Hematopoietic multipotent progenitor cell (in vitro differentiated cells): Measurements from ENCODE around the gene NKD1. TPM values are rescaled to one million over a fixed set of nuclear protein-coding genes. Genes with fewer than 3 reads are reported as not detected.

ENCODE experiments used
- DNase-seq, 3 donors: peaks; one replicate each; pipeline ENCODE4 v3.0.0-alpha.2; 2011 to 2015; ENCODE audit warnings: low read depth in 2 of 3, low spot score in 2 of 3
- total RNA-seq: library from RNA; depleted of rRNA; stranded (reverse); fragments of >200 nt; gene quantifications from one replicate; pipeline ENCODE4 v1.2.3, GENCODE V29; 2012

Gene NKD1
- total RNA-seq, 1 donor = under 0.01 TPM

DNA sequence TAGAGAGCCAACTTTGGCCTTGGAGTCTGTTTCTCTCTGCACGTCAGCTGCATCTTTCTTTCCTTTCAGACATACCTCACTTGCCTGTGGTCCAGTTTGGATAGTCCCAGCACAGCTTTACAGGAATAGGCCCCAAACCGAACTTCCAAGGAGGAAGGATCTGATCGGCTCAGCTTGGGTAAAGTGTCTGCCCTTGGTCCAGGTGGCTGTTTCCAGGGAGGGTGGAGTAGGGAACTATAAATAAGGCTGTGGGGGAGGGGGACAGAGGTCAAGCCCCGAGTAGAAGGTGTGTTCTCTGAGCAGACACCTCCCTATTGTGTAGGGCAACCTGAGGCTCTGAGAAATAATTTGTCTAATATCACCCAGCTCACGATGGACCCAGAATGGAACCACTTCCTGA, 29.2 kb upstream of the NKD1 start:
- no peak for DNase-seq

DNA sequence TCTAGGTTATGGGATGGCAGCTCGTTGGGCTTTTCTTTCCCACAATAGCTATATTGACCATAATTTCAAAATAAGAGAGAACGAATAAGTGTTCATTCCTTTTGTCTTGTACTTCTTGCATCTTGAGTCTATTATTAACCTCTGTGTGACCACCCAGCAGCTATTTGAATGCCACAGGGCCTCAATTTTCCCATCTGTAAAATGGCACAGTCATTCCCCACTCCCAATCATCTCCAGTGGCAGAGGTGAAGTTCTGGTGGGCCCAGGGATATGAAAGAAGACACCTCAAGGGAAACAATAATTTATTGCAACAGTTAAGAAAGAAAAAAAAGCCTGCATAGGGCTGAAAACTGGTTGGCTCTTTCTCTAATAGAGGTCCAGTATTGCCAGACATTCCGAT, 28.6 kb upstream of the NKD1 start:
- DNase-seq = no peak

DNA sequence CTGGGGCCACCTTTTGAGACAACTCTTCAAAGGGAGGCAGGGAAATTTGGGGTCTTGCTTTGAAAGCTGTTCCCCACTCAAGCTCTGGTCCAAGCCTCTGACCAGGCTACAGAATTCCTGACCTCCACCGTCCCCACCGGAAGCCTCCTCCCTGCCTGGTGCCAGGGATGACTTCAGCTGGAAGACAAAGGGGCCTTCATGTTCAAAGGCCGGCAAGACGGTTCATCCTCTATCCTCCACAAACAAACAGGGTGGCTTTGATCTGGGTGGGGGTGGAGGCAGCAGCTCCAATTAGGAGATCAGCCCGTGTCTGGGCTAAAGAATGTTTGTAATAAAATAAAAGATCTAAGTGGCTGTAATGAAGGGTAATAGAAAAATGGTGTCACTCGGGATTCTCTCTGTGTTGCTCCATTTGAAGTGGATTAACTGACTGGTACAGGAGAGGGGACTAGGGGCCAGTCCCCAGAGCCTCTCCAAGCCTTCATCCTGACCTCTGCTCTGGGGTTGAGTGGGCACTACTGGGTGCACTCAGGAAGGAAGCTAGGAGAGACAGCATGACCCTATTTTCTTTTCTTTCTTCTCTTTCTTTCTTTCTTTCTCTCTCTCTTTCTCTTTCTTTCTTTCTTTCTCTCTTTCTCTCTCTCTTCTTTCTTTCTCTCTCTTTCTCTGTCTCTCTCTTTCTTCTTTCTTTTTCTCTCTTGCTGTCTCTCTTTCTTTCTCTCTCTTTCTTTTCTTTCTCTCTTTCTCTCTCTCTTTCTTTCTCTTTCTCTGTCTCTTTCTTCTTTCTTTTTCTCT, 27.5 kb upstream of the NKD1 start:
- no peak for DNase-seq

DNA sequence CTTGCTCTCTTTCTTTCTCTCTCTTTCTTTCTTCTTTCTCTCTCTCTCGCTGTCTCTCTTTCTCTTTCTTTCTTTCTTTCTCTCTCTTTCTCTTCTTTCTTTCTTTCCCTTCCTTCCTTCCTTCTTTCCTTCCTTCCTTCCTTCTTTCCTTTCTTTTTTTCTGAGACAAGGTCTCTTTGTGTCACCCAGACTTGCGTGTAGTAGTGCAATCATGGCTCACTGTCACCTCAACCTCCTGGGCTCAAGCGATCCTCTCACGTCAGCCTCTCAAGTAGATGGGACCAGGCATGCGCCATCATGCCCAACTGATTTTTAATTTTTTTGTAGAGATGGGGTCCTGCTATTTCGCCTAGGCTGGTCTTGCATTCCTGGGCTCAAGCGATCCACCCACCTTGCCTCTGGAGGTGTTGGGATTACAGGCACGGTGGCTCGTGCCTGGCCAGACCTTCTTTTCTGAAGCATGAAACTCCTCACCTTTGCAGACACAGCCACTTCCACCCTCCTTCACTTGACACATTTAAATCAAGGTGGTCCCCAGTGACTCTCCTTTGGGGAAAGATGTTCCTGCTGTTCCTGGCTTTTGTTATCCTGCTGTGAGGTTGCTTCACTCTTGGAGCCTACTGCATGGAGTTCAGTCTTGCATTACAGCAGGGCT, 26.8 kb upstream of the NKD1 start:
- no peak for DNase-seq

DNA sequence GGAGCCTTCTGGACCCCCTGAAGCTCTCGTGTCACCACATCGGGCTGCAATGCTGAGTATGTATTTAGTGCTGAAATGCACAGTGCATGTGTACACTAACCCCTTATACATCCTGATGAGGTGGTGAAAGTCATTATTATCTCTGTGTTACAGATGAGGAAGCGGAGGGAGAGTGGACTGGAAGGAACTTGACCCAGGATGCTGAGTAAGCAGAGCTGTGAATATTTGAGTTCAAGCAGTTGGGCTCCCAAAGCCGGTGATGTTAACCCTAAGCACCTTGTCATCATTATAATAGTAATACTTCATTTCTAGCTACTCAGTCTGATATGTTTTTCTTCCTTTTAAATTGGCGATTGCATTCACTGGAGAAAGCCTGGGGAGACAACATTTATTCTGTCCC, 25.9 kb upstream of the NKD1 start:
- no peak for DNase-seq

DNA sequence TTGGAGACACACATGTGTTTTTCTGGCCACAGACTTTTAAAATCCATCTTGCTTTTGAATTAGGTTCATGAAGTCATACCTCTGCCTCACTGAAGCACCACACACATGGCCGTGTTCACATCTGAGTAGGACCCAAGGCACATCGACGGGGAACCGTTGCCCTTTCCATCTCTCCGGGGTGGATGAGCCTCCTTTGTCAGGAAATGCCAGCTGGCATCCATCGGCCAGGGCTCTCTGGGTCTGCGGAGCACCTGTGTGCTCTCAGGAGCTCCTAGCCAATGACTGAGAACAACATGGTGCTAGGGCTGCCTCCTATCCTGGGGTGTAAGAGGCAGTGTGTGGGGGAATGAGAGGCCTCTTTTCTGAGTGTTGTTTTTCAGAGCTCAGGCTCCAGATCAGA, 24.5 kb upstream of the NKD1 start:
- no peak for DNase-seq

DNA sequence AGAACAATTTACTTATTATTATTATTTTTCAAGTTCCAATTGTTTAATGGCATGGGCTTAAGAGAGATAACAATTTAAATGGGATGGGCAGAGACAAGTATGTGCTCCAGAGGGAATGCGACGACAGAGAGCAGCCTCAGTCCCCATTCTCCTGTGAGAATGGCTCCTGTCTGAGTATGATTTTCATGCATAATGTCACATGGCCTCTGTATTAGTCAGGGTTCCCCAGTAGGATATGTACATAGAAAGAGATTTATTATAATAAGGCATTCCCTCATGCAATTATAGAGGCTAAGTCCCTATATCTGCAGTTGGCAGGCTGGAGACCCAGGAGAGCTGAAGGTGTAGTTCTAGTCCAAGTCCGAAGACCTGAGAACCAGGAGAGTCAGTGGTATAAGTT, 22.9 kb upstream of the NKD1 start:
- no peak for DNase-seq

DNA sequence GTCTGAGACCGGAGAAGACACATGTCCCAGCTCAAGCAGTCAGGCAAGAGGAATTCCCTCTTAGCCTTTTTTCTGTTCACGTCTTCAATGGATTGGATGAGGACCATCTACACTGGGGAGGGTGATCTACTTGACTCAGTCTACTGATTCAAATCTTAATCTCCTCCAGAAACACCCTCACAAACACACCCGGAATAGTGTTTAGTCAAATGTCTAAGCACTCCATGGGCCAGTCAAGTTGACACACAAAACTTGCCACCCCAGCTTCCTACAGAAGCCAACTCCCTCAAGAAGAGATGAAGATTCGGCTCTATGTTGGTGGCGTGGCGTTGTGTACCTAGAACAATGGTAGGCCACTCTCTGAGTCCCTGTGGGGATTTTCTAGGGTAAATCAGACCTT, 22.5 kb upstream of the NKD1 start:
- no peak for DNase-seq

DNA sequence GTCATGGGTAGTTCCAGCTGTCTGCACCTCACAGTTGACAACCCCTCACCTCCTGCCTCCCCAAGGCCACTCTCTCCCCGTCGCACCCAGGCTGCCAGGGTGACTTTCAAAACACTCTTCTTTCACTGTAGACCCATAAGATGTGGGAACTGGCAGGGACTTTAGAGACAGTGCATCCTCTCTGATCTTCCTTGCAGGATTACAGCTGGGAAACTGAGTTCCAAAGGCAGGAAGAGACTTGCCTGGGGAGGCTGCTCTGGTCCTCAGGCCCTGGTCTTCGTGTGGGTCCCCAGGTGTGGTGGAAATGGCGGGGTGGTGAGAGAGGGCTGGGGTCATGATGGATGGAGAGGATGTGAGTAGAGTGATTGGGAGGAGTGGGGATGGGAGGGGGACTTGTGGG, 21.9 kb upstream of the NKD1 start:
- no peak for DNase-seq

DNA sequence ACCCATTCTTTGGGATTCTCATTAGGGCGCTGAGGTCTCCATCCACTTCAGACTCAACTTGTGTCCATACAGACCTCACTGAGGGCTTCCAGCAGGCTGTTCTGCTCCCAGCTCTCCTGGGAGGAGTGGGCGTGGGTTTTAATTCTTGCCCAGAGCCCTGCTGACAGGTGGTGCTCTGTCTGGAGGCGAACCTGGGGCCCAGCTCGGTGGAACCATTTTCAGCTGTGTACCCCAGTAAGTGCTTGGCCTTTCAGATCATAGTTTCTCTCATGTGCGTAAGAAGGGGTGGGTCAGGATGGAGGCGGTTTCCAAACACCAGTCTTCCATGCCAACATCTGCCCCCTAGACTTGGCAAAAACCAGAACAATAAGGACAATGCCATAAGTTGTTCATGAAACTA, 21.4 kb upstream of the NKD1 start:
- DNase-seq = no peak

DNA sequence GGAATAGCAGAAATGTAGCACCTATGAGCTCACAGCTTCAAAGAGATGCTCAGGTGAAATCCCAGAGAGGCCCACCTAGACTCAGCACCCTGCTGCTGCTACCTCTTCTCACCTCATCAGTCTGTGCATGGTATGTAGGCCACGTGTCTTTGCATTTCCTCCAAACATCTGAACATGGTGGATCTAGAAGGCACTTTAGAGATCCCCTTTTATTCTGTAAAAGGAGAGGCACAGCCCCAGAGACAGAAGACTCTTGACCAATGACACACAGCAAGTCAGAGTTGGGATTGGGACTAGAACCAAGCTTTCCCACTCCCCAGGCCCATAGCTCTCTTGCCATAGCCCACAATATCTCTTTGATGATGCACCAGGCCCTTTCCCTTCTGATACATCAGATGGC, 19.4 kb upstream of the NKD1 start:
- DNase-seq = no peak

DNA sequence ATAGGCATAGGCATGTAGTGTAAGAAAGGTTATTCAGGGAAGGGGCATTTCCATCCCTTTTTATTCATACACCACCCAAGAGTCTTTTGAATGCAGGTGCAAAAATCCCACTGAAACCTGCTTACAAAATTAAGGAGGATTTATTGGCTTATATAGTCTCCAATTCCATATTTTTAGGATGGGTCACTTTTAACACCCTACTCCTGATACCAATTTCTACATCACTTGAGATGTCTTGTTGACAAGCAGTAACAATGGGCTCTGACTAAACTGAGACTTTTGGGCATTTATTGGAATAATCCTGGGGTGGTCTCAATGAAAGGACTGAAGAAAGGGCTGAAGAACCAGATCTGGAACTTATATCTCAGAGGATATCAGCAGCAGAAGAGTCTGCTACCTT, 18.9 kb upstream of the NKD1 start:
- no peak for DNase-seq

DNA sequence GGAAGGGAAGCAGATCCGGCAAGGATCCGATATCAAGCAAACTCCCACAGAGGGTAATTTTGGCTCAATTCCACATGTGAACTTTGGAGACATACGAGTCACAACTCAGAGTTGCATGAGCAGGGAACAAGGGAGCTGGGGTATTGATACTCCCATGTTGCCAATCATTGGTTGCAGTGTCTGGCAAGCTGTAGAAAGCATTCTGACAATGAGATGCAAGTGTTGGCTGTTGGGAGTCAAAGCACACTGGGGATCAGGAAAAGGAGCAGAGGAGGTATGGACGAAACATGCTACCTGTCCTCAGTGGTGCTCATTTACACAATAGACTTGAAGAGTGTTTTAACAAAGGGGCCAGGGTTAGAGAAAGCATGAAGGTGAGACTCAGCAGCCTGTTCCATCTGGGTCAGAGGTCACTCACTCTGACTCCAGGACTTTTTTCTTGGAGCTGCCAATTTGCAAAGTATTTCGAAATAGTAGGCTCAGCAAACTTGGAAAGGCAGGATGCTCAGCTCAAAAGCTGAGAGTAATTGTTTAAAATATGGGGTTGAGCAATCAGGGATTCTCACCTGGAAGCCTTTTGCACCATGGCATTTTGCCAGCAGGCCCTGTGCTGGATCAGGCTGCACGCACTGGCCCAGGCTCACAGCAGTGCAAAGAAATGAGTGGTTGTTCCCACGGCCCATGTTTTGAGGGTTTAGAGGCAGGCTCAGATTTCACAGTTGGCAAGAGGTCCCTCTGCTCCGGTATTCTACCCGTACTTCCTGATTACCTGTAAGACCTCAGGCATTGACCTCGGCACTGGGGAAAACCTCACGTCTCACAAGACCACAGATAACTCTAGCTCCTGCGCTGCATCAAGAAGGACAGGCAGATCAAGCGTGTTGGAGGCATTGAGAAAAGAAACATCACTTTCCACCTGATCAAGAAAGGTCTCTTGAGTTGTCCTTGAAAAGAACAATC, 17.6 kb upstream of the NKD1 start:
- no peak for DNase-seq

DNA sequence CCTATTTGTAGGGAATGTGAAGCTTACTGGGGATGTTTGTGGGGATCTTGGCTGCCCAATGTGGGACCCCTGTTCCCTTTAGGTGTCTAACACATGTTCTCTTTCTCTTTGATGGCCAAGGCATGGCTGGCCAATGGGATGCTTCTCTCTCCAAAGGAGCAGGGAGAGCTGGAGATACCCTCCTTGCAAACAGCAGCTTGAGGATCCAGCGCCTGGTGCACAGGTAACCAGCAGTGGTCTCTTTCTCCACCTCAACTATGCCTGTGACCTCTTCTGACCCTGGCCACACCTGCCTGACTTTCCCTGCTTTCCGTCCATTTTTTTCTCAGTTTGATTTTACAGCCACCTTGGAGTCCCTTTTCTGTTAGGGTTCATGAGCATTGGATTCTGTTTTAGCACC, 16.8 kb upstream of the NKD1 start:
- no peak for DNase-seq

DNA sequence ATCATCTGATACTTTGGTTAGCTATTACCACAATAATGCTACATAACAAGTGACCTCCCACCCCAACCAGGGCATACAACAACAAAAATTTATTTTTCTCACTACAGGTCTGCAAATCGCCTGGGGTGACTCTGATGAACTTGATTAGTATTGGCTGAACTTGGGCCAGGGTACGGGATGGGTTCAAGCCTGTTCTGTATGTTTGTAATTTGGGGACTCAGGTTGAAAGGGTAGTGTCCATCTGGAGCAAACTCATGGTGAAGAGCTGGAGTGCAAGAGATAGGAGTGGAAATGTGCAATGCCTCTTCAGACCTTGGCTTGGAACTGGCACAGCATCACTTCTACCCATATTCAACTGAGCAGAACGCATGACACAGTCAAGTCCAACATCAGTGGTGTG, 16.3 kb upstream of the NKD1 start:
- no peak for DNase-seq

DNA sequence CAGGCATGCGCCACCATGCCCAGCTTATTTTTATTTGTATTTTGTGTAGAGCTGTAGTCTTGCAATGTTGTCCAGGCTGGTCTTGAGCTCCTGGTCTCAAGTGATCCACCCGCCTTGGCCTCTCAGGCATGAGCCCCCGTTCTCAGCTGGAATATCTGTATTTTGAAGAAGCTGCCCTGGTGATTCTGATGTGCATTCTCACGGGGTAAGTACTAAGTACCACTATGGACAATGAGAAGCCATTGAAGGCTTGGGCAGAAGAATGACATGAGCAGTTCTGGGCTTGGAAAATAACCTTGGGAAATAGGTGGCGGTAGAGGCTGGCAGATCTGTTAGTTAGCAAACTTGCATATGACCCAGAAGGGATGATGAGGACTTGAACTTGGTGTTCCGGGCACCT, 15.6 kb upstream of the NKD1 start:
- no peak for DNase-seq

DNA sequence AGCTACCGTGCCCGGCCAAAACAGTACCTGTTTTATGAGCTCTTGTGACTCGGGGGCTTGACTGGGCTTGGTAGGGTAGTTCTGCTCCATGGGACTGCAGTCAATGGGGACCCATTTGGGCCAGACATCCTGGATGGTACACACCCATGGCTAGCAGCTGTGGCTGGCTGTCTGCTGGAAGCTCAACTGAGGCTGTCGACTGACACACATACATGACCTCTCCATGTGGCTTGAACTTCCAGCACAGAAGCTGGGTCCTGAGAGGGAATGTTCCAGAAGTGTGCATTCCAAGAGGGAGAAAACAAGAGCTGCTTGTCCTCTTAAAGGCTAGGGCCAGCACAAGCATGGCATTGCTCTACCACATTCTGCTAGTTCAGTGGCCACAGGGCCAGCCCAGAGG, 14.9 kb upstream of the NKD1 start:
- DNase-seq = no peak

DNA sequence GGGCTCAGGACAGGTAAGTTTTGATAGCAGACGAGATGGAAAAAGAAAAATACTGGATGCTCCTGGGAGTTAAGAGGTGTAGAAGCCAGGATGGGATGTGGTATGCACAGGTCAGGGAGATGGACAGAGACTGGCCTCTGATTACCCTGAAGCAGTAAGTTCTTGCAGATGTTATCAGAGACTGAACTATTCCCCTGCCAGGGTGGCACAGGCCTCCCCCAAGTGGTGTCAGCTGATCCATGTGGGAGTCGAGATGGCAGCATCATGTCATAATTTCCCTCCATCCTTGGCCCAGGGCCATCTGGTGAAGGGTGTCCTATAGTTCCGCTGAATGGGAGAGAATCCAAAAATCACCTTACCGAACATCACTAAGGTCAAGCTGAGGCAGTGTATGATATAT, 14.1 kb upstream of the NKD1 start:
- DNase-seq = no peak

DNA sequence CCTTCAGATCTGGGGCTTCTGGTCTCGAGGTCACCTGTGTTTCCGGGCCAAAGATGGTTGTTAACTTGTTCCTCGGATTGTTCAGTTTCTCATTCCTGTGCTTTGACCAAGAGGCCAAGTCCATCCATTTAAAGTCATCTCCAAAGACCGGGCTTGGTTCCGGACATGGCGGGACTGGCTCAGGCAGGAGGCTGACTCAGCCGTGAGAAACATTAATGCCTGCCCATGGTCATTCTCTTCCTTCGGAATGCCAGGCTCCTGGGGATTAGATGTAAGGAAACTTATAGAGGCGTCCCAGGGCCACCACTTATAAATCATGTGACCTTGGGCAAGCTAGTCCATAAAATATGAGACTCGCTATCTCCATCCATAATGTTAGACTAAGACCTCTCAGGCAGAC, 13.6 kb upstream of the NKD1 start:
- no peak for DNase-seq

DNA sequence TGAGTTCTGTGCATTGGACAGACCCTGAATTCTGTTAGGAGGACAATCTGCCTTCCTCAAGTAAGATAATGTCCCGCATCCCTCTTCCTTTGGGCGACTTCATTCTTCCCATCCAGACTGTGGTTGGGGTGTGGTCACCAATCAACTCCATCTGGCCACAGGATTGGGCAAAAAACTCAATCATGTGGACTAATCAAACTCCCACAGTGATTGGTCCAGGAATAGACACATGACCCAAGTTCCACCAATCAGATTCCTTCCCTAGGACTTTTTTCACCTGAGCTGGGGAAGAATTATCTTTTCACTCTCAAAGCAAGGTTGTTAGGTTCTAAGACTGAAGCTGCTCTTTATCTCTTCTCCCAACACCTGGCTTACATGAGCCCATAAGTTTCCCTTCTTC, 13.2 kb upstream of the NKD1 start:
- no peak for DNase-seq

DNA sequence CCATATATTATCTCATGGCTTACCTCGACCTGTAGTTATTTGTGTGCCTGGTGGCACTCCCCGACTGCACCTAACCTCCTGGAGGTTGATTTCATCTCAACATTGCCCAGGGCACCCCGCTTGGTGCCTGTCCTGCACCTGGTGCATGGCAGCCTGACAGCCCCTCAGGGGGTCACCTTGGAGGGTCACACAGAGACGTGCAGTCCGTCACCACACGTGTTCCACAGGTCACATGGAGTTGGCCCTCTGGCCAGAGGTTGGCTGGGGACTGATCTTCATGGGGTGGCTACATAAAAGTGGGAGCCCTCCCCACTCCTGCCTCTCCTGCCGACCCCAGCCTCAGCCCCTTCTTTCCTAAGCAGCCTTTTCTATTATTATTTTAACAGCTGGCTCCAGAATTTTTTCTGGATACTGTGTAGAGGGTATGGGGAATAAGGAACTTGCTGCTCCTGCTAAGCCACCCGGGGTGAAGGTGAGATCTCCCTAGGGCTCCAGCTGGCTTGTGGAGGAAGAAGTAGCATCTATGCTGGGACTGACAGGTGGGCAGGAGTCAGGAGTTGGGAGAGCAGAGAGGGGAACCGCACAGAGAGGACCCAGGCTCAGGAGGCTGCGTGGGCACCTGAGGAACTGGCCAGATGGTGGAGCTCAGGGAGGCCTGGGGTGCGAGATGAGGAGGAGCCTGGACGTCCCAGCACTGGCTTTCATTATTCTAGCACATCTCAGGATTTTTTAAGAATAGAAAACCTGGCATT, 12.5 kb upstream of the NKD1 start:
- DNase-seq = no peak
